H9 (cell line): ENCODE data around the gene GPN2. TPM values are rescaled to one million over a fixed set of nuclear protein-coding genes. Genes with fewer than 3 reads are reported as not detected.

Source experiments
- DNase-seq: peaks from one replicate; pipeline ENCODE4 v3.0.0-alpha.2; 2017
- H2AFZ ChIP-seq: one replicate; pipeline ENCODE4 v1.6.1; 2013; ENCODE audit warnings: mild to moderate bottlenecking, low read length, control low read depth, moderate library complexity
- H2AK5ac ChIP-seq: 2 replicates; pipeline ENCODE4 v1.6.1; 2013; ENCODE audit warnings: low read length, control low read depth, mixed read lengths; ENCODE audit not compliant: insufficient read length
- H2BK120ac ChIP-seq: one replicate; pipeline ENCODE4 v1.6.1; 2013; ENCODE audit warnings: low read depth, mild to moderate bottlenecking, low read length, control low read depth, inconsistent platforms; ENCODE audit not compliant: poor library complexity, severe bottlenecking
- H2BK12ac ChIP-seq: 2 replicates; pipeline ENCODE4 v1.6.1; 2013; ENCODE audit warnings: low read length, control low read depth, mixed read lengths, low read depth; ENCODE audit not compliant: insufficient read length
- H2BK15ac ChIP-seq: 2 replicates; pipeline ENCODE4 v1.6.1; 2013; ENCODE audit warnings: low read depth, low read length, control low read depth
- H2BK20ac ChIP-seq: one replicate; pipeline ENCODE4 v1.6.1; 2013; ENCODE audit warnings: low read depth, mild to moderate bottlenecking, low read length, control low read depth, inconsistent platforms; ENCODE audit not compliant: poor library complexity, severe bottlenecking
- H2BK5ac ChIP-seq: 2 replicates; pipeline ENCODE4 v1.6.1; 2013; ENCODE audit warnings: low read length, control low read depth, mixed read lengths; ENCODE audit not compliant: insufficient read length
- H3K14ac ChIP-seq: 2 replicates; pipeline ENCODE4 v1.6.1; 2013; ENCODE audit warnings: low read length, control low read depth; ENCODE audit not compliant: insufficient read depth
- H3K18ac ChIP-seq: 2 replicates; pipeline ENCODE4 v1.6.1; 2013; ENCODE audit warnings: low read depth, mild to moderate bottlenecking, mixed read lengths, low read length, control low read depth; ENCODE audit not compliant: insufficient read length
- H3K23ac ChIP-seq: 2 replicates; pipeline ENCODE4 v1.6.1; 2013; ENCODE audit warnings: low read length, control low read depth, mixed read lengths, low read depth; ENCODE audit not compliant: insufficient read length
- H3K23me2 ChIP-seq: 2 replicates; pipeline ENCODE4 v1.6.1; 2013; ENCODE audit warnings: low read depth, mild to moderate bottlenecking, mixed read lengths, low read length, control low read depth; ENCODE audit not compliant: insufficient read length, poor library complexity, severe bottlenecking
- H3K27ac ChIP-seq: 2 replicates; pipeline ENCODE4 v1.5.1; 2013; ENCODE audit warnings: low read length, control low read depth, mixed read lengths, low read depth; ENCODE audit not compliant: insufficient read length
- H3K27me3 ChIP-seq: 2 replicates; pipeline ENCODE4 v1.6.1; 2013; ENCODE audit warnings: low read length, control low read depth, inconsistent platforms; ENCODE audit not compliant: insufficient read depth
- H3K4ac ChIP-seq: 2 replicates; pipeline ENCODE4 v1.6.1; 2013; ENCODE audit warnings: low read depth, mild to moderate bottlenecking, control low read depth, inconsistent platforms, low read length, moderate library complexity
- H3K4me1 ChIP-seq: 2 replicates; pipeline ENCODE4 v1.6.1; 2013; ENCODE audit warnings: low read length, control low read depth, inconsistent platforms; ENCODE audit not compliant: insufficient read depth
- H3K4me2 ChIP-seq: 2 replicates; pipeline ENCODE4 v1.6.1; 2013; ENCODE audit warnings: low read length, control low read depth, mixed read lengths; ENCODE audit not compliant: insufficient read length, insufficient read depth
- H3K56ac ChIP-seq: 2 replicates; pipeline ENCODE4 v1.6.1; 2013; ENCODE audit warnings: low read depth, mild to moderate bottlenecking, mixed read lengths, low read length, control low read depth; ENCODE audit not compliant: insufficient read length
- H3K79me1 ChIP-seq: 2 replicates; pipeline ENCODE4 v1.6.1; 2013; ENCODE audit warnings: low read depth, mild to moderate bottlenecking, moderate library complexity, low read length, control low read depth, inconsistent platforms; ENCODE audit not compliant: insufficient read depth, poor library complexity, severe bottlenecking
- H3K79me2 ChIP-seq: 2 replicates; pipeline ENCODE4 v1.6.1; 2013; ENCODE audit warnings: low read length, control low read depth, inconsistent platforms; ENCODE audit not compliant: insufficient read depth
- H3K9ac ChIP-seq: 2 replicates; pipeline ENCODE4 v1.6.1; 2013; ENCODE audit warnings: low read length, control low read depth, mixed read lengths; ENCODE audit not compliant: insufficient read length; ENCODE audit errors: extremely low read depth
- H3K9me3 ChIP-seq: one replicate; pipeline ENCODE4 v1.6.1; 2013; ENCODE audit warnings: low read depth, low read length, inconsistent platforms; ENCODE audit not compliant: control insufficient read depth
- H3T11ph ChIP-seq: one replicate; pipeline ENCODE4 v1.6.1; 2013; ENCODE audit warnings: mild to moderate bottlenecking, low read length, control low read depth, inconsistent platforms
- H4K20me1 ChIP-seq: one replicate; pipeline ENCODE4 v1.6.1; 2013; ENCODE audit not compliant: control insufficient read depth, insufficient read length, insufficient read depth
- H4K5ac ChIP-seq: 2 replicates; pipeline ENCODE4 v1.6.1; 2013; ENCODE audit warnings: low read depth, mild to moderate bottlenecking, mixed read lengths, low read length, control low read depth; ENCODE audit not compliant: insufficient read length
- H4K8ac ChIP-seq: replicated peaks from 2 replicates; pipeline ENCODE4 v1.6.1; 2013; ENCODE audit warnings: low read length, control low read depth, mixed read lengths, low read depth; ENCODE audit not compliant: insufficient read length
- H4K91ac ChIP-seq: 2 replicates; pipeline ENCODE4 v1.6.1; 2013; ENCODE audit warnings: low read depth, mild to moderate bottlenecking, moderate library complexity, mixed read lengths, low read length, control low read depth; ENCODE audit not compliant: insufficient read length
- H3K27ac Mint-ChIP-seq, 3 experiments: 2 replicates in 2 of 3; 3 replicates in 1 of 3; pipeline ENCODE4 v1.8.0; 2020 to 2021; ENCODE audit warnings: mixed read lengths in 3 of 3, mild to moderate bottlenecking in 1 of 3, moderate library complexity in 1 of 3
- H3K27me3 Mint-ChIP-seq: 2 replicates; pipeline ENCODE4 v1.8.0; 2021; ENCODE audit warnings: low read depth, mild to moderate bottlenecking, moderate library complexity, mixed read lengths
- H3K36me3 Mint-ChIP-seq, 3 experiments: 2 replicates in 2 of 3; 3 replicates in 1 of 3; pipeline ENCODE4 v1.8.0; 2020 to 2021; ENCODE audit warnings: low read depth in 3 of 3, mixed read lengths in 3 of 3; ENCODE audit not compliant: insufficient read depth in 1 of 3
- H3K4me1 Mint-ChIP-seq, 2 experiments: 2 replicates each; pipeline ENCODE4 v1.8.0; 2020; ENCODE audit warnings: mixed read lengths in 2 of 2
- H3K4me3 Mint-ChIP-seq, 2 experiments: 2 replicates in 1 of 2; 3 replicates in 1 of 2; pipeline ENCODE4 v1.8.0; 2020 to 2021; ENCODE audit warnings: mild to moderate bottlenecking in 2 of 2, mixed read lengths in 2 of 2, moderate library complexity in 1 of 2
- H3K9me3 Mint-ChIP-seq, 2 experiments: 2 replicates in 1 of 2; 3 replicates in 1 of 2; pipeline ENCODE4 v1.8.0; 2020; ENCODE audit warnings: mild to moderate bottlenecking in 2 of 2, mixed read lengths in 2 of 2, moderate library complexity in 1 of 2
- CTCF ChIP-seq: fragments of 200-600 bp; sonication (generic); conservative IDR thresholded peaks from 3 replicates; pipeline ENCODE4 v1.8.0; 2021; ENCODE audit warnings: antibody characterized with exemption, mild to moderate bottlenecking
- WGBS: extraction: QIAGEN DNeasy Blood & Tissue Kit; methylation state at CpG from one replicate; pipeline ENCODE4 v1.1.7; 2013; ENCODE audit warnings: missing lambda C conversion rate, low lambda C conversion rate, mixed read lengths; ENCODE audit not compliant: insufficient read length; ENCODE audit errors: extremely low coverage; 5-methylcytosine and 5-hydroxymethylcytosine counted together
- total RNA-seq: library from RNA; stranded (reverse); gene quantifications from 2 replicates; pipeline ENCODE4 v1.2.1, GENCODE V29; 2021

The GPN2 gene
- total RNA-seq, 1 experiment from 2014 or later = 47.8 TPM

GRCh38 chr1:26936823-26937222 is 46.7 kb upstream of the GPN2 start:
- H3K18ac ChIP-seq = no peak overlapping the region
- H3K23me2 ChIP-seq = no peaks in the 10 kb centered on the region
- H2BK20ac ChIP-seq = no peak overlapping the region
- H4K91ac ChIP-seq = no peak overlapping the region
- H3K36me3 Mint-ChIP-seq = peaks cover 26 to 66% (median 46%) of the 10 kb centered on the region in 3 experiments; a peak in 6 of 7 replicates
- H3K14ac ChIP-seq = no peak overlapping the region
- no peaks in the 10 kb centered on the region for H3K27me3 Mint-ChIP-seq
- H3K79me1 ChIP-seq = peaks cover 4% of the 10 kb centered on the region
- no peak for TF ChIP-seq CTCF
- no peak overlapping the region for H3K27ac ChIP-seq
- no peaks in the 10 kb centered on the region for H3K27me3 ChIP-seq
- H4K5ac ChIP-seq = no peak overlapping the region
- no peaks in the 10 kb centered on the region for H3K9me3 ChIP-seq
- no peak overlapping the region for H3K4me3 Mint-ChIP-seq
- H2BK15ac ChIP-seq = no peak overlapping the region
- no peaks in the 10 kb centered on the region; a peak in 1 of 5 replicates for H3K9me3 Mint-ChIP-seq
- no peak overlapping the region for H3K4ac ChIP-seq
- no peak overlapping the region for H2BK12ac ChIP-seq
- no peaks in the 10 kb centered on the region for H3K4me1 ChIP-seq
- H3K9ac ChIP-seq = no peak overlapping the region
- H2AK5ac ChIP-seq = no peak overlapping the region
- no peak overlapping the region for H2BK5ac ChIP-seq
- H4K8ac ChIP-seq = no peak overlapping the region
- no peak overlapping the region for H2AFZ ChIP-seq
- H3K4me2 ChIP-seq = no peak overlapping the region
- H3K4me1 Mint-ChIP-seq = peaks cover 0 to 4% of the 10 kb centered on the region in 2 experiments; a peak in 1 of 4 replicates
- peak overlapping the region in 2 of 3 experiments; percentile 40 to 53; a peak in 4 of 7 replicates for H3K27ac Mint-ChIP-seq
- no CpG with 5 or more reads among the region's 6 CpGs for WGBS
- no peak overlapping the region for H3K56ac ChIP-seq
- no peak for DNase-seq
- H3K23ac ChIP-seq = no peak overlapping the region
- H3K79me2 ChIP-seq = no peaks in the 10 kb centered on the region; the same call in 1 of the 2 replicates
- H2BK120ac ChIP-seq = no peak overlapping the region
- no peaks in the 10 kb centered on the region for H4K20me1 ChIP-seq
- H3T11ph ChIP-seq = no peak overlapping the region
